ENCODE data around the gene SLC25A47.

DNA sequence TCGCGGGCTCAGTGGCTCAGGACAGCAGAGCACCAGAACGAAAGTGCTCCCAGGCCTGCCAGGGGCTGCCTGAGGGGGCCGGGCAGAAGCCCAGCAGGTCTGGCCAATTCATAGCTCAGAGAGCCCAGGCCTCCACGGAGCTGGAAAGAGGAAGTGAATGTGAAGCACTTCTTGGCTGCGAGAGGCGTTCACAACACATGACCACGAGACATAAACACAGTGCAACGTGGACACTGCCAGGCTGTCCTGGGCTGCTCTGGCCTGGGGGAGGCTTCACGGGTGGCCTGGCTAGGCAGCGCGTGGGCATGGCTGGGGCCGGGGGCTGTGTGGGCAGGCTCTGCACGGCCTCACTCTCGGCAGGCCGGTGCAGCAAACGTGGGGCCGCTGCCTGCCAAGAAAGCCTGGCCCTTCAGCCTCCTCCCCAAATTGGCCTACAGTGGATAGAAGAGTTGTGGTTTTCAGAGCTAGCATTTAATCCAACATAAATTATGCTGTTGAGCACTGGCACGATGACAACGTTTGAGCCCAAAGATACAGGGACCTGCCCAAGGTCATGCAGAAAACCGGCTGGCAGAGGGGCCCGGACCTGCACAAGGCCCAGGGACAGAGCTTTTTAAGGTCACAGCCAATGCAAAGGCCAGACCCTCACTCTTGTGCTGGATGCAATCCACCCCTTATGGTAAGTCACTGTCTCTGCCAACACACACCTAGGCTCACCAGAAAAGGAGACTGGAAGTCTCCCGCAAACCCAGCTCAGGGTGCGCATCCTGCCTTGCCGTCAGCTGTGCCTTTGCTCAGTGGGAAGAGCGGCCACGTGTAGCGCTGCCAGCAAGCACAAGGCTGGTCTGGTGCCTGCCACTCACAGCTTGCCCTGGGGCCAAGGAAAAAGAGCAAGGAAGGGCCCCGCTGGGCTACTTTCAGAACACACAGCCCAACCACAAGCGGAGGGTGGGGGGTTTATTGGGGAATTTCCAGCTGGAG, 25.5 kb upstream of the SLC25A47 start:
- TF ChIP-seq, protein P1, sequence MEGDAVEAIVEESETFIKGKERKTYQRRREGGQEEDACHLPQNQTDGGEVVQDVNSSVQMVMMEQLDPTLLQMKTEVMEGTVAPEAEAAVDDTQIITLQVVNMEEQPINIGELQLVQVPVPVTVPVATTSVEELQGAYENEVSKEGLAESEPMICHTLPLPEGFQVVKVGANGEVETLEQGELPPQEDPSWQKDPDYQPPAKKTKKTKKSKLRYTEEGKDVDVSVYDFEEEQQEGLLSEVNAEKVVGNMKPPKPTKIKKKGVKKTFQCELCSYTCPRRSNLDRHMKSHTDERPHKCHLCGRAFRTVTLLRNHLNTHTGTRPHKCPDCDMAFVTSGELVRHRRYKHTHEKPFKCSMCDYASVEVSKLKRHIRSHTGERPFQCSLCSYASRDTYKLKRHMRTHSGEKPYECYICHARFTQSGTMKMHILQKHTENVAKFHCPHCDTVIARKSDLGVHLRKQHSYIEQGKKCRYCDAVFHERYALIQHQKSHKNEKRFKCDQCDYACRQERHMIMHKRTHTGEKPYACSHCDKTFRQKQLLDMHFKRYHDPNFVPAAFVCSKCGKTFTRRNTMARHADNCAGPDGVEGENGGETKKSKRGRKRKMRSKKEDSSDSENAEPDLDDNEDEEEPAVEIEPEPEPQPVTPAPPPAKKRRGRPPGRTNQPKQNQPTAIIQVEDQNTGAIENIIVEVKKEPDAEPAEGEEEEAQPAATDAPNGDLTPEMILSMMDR (IDR thresholded peaks at IDR 0.05; ENCODE audit: borderline replicate concordance, extremely low read depth, low read length, poor library complexity, severe bottlenecking): no peak
- no peak for TF ChIP-seq EZH2 (IDR thresholded peaks at IDR 0.05; ENCODE audit: borderline replicate concordance, low read depth, low read length, severe bottlenecking)
